GM19193 (cell line): Measurements from ENCODE around the gene GRIK1.

Source experiments
- POLR2A ChIP-seq: IDR thresholded peaks from 4 replicates; pipeline ENCODE4 v1.6.1; 2011; ENCODE audit not compliant: insufficient read depth, insufficient read length; ENCODE audit errors: extremely low read depth

The GRIK1 gene

GRCh38 chr21:29643289-29643688, 296.5 kb downstream of the GRIK1 start:
- no peak for TF ChIP-seq POLR2A

- no peak for TF ChIP-seq POLR2A
These were observed 297.1 kb downstream of the GRIK1 start for GRCh38 chr21:29642551-29643245.

DNA sequence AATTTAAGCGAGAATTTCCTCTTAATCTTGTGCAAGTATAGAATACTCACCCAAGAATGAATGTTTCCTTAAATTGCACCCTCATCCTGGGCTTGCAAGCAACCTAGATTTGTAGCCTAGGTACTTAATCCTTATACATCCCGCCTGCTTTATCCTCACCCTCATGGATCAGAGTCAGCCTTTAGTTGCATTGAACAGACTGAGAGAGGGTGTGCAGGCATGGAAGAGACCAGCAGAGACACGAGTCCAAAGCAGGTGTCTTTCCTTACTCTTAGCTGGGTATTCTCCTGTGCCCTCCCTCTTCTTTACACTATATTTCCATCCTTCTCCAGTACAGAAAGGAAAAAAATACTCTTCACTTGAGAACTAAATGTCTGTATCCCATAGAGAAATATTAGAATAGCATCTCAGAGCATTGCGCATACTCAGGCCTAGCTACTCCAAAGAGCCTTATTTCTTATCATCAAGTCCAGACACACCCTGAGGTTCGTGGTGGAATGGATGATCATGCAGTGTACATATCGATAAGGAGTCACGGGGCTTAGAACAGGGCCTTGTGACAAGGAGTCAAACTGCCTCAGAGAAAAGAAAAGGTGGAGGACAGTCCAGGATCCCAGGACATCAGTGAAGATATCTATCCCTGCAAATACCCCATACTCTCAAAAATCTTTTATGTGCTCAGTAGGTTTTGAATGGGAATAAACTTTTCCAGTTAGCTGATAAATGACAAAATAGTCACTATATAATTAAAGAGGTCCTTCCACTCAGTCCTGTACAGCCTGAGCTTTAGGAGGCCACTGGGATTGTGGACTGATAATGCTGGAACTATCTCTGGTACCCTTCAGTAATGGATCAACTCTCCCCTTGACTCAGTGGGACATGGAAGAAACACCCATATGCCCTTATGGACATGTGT, 297.9 kb downstream of the GRIK1 start:
- TF ChIP-seq POLR2A = no peak

DNA sequence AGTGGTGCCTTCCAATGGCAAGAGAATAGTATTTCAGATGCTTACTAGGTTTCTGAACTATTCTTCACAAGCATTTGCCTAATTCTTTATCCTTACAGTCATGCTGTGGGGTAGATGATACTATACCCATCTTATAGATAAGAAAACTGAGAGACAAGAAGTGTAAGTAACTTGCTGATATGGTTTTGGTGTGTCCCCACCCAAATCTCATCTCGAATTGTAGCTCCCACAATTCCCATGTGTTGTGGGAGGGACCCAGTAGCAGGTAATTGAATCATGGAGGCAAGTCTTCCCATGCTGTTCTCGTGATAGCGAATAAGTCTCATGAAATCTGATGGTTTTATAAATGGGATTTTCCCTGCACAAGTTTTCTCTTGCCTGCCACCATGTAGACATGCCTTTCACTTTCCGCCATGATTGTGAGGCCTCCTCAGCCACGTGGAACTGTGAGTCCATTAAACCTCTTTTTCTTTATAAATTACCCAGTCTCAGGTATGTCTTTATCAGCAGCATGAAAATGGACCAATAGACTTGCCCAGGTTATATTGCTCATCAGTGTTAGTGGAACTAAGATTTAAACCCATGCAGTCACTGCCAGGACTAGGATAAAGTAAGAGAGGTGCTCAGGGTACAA, 298.7 kb downstream of the GRIK1 start:
- no peak for TF ChIP-seq POLR2A

GRCh38 chr21:29640080-29640508, 299.7 kb downstream of the GRIK1 start:
- TF ChIP-seq POLR2A = no peak

GRCh38 chr21:29639366-29640079, 300.3 kb downstream of the GRIK1 start:
- TF ChIP-seq POLR2A = no peak

DNA sequence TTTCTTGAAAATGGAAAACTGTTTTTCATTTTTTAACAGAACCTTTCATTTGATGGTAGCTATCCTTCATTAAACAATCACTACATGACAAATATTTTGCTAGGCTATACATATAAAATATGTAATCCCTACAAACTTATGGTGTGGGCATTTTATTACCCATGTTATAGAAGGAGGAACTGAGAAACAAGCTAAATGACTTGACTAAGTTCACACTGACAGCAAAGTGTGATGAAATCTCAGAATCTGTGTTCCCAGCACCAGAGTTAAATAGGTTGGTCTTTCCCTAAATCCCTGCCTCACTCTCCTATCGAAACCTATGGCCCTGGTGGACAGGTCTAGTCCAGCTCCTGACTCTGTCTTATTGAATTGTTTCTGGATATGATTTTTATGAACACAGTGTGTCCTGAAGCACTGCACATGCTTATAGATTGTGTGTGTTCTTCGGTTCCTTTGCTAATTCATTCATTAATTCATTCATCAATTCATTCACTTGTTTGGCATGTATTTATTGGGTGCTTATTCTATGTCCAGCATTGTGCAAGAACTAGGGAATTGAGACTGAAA, 301.0 kb downstream of the GRIK1 start:
- no peak for TF ChIP-seq POLR2A

DNA sequence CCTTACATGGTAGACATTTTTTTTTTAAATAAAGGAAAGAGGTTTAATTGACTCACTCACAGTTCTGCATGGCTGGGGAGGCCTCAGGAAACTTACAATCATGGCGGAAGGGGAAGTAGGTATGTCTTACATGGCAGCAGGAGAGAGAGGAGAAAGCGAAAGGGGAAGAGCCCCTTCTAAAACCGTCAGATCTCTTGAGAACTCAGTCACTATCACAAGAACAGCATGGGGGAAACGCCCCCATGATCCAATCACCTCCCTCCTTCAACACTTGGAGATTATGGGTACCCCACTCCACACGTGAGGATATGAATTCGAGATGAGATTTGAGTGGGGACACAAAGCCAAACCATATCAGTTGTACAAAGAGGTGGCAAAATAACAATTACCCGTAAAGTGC, 301.7 kb downstream of the GRIK1 start:
- no peak for TF ChIP-seq POLR2A

DNA sequence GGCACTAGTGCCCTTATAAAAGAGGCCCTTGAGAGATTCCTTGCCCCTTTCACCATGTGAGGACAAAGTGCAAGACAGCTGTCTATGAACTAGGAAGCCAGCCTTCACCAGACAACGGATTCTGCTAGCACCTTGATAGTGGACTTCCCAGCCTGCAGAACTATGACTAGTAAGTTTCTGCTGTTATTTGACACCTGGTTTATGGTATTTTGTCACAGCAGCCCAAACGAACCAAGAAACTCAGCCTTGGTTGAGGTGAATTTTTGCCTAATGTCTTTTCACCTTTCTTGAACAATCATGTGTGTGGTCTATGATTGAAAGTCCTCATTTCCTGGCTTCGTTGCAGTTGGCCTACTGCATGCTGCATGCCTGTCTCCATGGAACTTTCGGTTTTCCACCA, 302.2 kb downstream of the GRIK1 start:
- no peak for TF ChIP-seq POLR2A

DNA sequence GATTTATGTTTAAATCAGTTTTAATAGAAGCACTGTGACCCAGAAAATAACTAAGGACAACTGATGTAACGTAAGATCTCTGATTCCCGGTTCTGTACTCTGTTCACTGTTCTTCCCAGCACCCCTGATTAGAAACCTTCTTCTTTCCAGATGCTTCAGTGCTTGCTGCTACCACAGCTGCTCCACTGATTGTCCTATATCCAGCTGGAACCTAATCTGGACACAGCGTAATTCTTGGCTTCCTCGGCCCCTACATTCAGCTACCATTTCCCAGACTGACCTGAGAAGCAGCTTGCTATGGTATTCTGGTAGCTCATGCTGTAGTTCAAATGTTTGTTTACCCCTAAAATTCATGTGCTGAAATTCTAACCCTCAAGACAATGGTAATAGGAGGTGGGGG, 302.7 kb downstream of the GRIK1 start:
- TF ChIP-seq POLR2A = no peak

DNA sequence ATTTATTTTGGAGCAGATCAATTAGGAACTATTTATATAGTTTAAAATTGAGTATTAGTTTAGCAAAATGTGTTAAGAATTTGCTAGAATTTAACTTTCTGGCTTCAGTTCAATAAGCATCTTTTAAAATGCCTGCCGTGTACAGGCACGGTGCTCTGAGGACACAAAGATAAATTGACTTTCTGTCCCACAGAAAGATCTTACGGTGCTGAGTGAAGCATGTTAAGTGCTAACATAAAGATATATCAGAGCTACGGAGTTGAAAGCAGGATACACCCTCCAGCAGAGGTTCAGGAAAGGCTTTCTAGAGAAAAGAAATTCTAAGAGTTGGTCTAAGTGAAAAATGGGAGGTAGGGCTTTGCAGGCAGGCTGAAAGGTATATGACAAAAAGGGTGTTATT, 305.4 kb downstream of the GRIK1 start:
- no peak for TF ChIP-seq POLR2A

DNA sequence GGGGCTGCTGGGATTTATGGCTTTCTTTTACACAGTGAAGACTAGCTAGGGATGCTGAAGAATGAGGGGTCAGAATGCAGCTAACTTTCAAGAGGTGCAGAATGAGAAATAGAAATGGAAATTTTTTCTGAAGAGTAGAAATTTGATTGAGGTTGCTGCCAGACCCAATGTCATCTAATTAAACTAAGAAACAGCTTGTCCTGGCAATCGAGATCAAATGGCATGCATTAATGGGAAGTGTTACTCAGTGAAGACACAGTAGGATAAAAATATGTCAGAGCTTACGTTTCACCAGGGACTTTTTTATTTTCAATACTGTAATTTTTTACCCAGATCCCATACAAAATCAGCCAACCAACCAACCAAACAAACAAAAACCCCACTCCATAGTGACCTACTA, 306.0 kb downstream of the GRIK1 start:
- no peak for TF ChIP-seq POLR2A

DNA sequence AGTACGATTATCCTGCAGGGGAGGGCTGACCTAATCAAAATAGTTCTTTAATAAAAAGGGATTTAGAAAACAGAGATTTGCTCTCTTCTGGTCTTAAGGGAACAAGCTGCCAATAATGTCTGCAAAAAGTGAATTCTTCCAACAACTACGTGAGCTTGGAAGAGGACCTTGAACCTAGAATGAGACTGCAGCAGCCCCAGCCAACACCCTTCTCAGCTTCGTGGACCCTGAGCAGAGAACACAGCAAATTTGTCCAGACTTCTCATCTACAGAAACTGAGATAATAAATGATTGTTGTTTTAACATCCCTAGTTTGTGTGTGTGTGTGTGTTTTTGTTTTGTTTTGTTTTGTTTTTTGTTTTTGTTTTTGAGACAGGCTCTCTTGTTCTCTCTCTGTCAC, 309.4 kb downstream of the GRIK1 start:
- no peak for TF ChIP-seq POLR2A

- no peak for TF ChIP-seq POLR2A
These were observed 311.9 kb downstream of the GRIK1 start for GRCh38 chr21:29627905-29628304.
